Neuronal stem cell (in vitro differentiated cells): ENCODE measurements around the gene CCDC157.

Experiments used
- DNase-seq: peaks from one replicate; pipeline ENCODE4 v3.0.0-alpha.2; 2013; ENCODE audit warnings: low spot score
- H2AFZ ChIP-seq: one replicate; pipeline ENCODE4 v1.6.1; 2013; ENCODE audit warnings: mild to moderate bottlenecking, low read length, inconsistent platforms
- H2AK5ac ChIP-seq: 2 replicates; pipeline ENCODE4 v1.6.1; 2013; ENCODE audit warnings: low read depth, mild to moderate bottlenecking, inconsistent platforms, low read length, moderate library complexity, mixed read lengths
- H2BK120ac ChIP-seq: 2 replicates; pipeline ENCODE4 v1.6.1; 2013; ENCODE audit warnings: low read depth, mild to moderate bottlenecking, inconsistent platforms, low read length, moderate library complexity, mixed read lengths
- H2BK12ac ChIP-seq: one replicate; pipeline ENCODE4 v1.6.1; 2013; ENCODE audit warnings: low read length, inconsistent platforms
- H2BK15ac ChIP-seq: 2 replicates; pipeline ENCODE4 v1.6.1; 2013; ENCODE audit warnings: mild to moderate bottlenecking, low read length, inconsistent platforms, mixed read lengths
- H2BK5ac ChIP-seq: one replicate; pipeline ENCODE4 v1.6.1; 2013; ENCODE audit warnings: inconsistent platforms, mild to moderate bottlenecking, low read length, moderate library complexity
- H3K14ac ChIP-seq: one replicate; pipeline ENCODE4 v1.6.1; 2013; ENCODE audit warnings: low read length, inconsistent platforms
- H3K18ac ChIP-seq: 2 replicates; pipeline ENCODE4 v1.6.1; 2013; ENCODE audit warnings: low read length, inconsistent platforms
- H3K23ac ChIP-seq: 2 replicates; pipeline ENCODE4 v1.6.1; 2013; ENCODE audit warnings: low read depth, mild to moderate bottlenecking, mixed read lengths, low read length, inconsistent platforms; ENCODE audit not compliant: poor library complexity
- H3K27ac ChIP-seq: replicated peaks from 3 replicates; pipeline ENCODE4 v1.5.1; 2013; ENCODE audit warnings: low read length, inconsistent platforms
- H3K27me3 ChIP-seq, 3 experiments: 2 replicates each; pipeline ENCODE4 v1.6.1; 2013; ENCODE audit warnings: low read length in 3 of 3, mild to moderate bottlenecking in 2 of 3, inconsistent platforms in 1 of 3, low read depth in 1 of 3, mixed read lengths in 1 of 3, moderate library complexity in 1 of 3; ENCODE audit not compliant: control insufficient read depth in 3 of 3, insufficient read depth in 3 of 3
- H3K36me3 ChIP-seq, 2 donors: replicated peaks in 1 of 2; 2 replicates each; pipeline ENCODE4 v1.6.1; 2013; ENCODE audit warnings: low read length in 2 of 2; ENCODE audit not compliant: control insufficient read depth in 2 of 2, insufficient read depth in 2 of 2
- H3K4ac ChIP-seq: 2 replicates; pipeline ENCODE4 v1.6.1; 2013; ENCODE audit warnings: inconsistent platforms, mild to moderate bottlenecking, low read length, moderate library complexity
- H3K4me1 ChIP-seq, 2 donors: 1 replicate in 1 of 2; 2 replicates in 1 of 2; pipeline ENCODE4 v1.6.1; 2013; ENCODE audit warnings: low read length in 2 of 2, low read depth in 1 of 2; ENCODE audit not compliant: control insufficient read depth in 2 of 2, insufficient read depth in 1 of 2
- H3K4me2 ChIP-seq: one replicate; pipeline ENCODE4 v1.6.1; 2013; ENCODE audit warnings: mild to moderate bottlenecking, low read length, inconsistent platforms; ENCODE audit not compliant: insufficient read depth, poor library complexity, severe bottlenecking
- H3K4me3 ChIP-seq, 2 donors: 2 replicates each; pipeline ENCODE4 v1.5.1; 2013; ENCODE audit warnings: low read length in 2 of 2, mild to moderate bottlenecking in 2 of 2, inconsistent platforms in 1 of 2, moderate library complexity in 1 of 2
- H3K79me1 ChIP-seq: one replicate; pipeline ENCODE4 v1.6.1; 2013; ENCODE audit warnings: low read depth, mild to moderate bottlenecking, inconsistent platforms, low read length, moderate library complexity
- H3K9ac ChIP-seq: one replicate; pipeline ENCODE4 v1.6.1; 2013; ENCODE audit warnings: mild to moderate bottlenecking, low read depth, low read length, inconsistent platforms; ENCODE audit not compliant: poor library complexity
- H3K9me3 ChIP-seq, 2 donors: replicated peaks in 1 of 2; 2 replicates each; pipeline versions ENCODE3 to v1.6.1; 2013; ENCODE audit warnings: low read length in 2 of 2, mild to moderate bottlenecking in 2 of 2, inconsistent platforms in 1 of 2, low read depth in 1 of 2, mixed read lengths in 1 of 2, moderate library complexity in 1 of 2; ENCODE audit not compliant: control insufficient read depth in 2 of 2, insufficient read depth in 1 of 2
- H4K8ac ChIP-seq: one replicate; pipeline ENCODE4 v1.6.1; 2013; ENCODE audit warnings: low read depth, mild to moderate bottlenecking, inconsistent platforms, low read length, moderate library complexity
- H4K91ac ChIP-seq: one replicate; pipeline ENCODE4 v1.6.1; 2013; ENCODE audit warnings: low read length, low read depth, mild to moderate bottlenecking, inconsistent platforms; ENCODE audit not compliant: poor library complexity
- WGBS, 2 donors: extraction: QIAGEN DNeasy Blood & Tissue Kit; methylation state at CpG; one replicate each; pipeline ENCODE4 v1.1.7; 2013; ENCODE audit warnings: missing lambda C conversion rate in 2 of 2, mixed read lengths in 1 of 2; ENCODE audit not compliant: insufficient read length in 2 of 2, insufficient replicate concordance in 1 of 2; ENCODE audit errors: extremely low coverage in 2 of 2; 5-methylcytosine and 5-hydroxymethylcytosine counted together

The CCDC157 gene

DNA sequence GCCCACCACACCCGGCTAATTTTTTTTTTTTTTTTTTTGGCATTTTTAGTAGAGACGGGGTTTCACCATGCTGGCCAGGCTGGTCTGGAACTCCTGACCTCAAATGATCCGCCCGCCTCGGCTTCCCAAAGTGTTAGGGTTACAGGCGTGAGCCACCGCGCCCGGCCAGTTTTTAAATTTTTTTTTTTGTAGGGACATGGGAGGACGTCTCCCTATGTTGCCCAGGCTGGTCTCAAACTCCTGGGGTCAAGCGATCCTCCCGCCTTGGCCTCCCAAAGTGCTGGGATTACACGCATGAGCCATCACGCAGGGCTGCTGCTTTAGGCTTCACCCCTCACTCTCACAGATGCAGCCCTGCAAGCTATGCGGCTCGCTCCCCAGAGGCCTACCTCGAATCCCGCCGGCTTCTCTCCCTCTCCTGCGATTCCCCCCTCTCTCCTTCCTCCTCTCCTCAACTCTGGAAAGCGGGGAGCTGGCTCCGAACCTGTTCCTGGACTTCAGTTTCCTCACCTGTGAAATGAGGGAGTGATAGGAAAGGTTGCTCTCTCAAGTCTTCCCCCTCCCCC is 926 bp downstream of the CCDC157 start:
- no CpG with 5 or more reads among the region's 22 CpGs for WGBS, 2 donors
- H3K27ac ChIP-seq: no peak overlapping the region
- H2AK5ac ChIP-seq: no peak overlapping the region
- no peaks in the 10 kb centered on the region for H3K27me3 ChIP-seq
- H3K9ac ChIP-seq: peak overlapping the region; percentile 64
- peak overlapping the region; percentile 100 for H2AFZ ChIP-seq
- no peak for DNase-seq
- peak overlapping the region; percentile 2 to 75 for H3K4me3 ChIP-seq
- H3K23ac ChIP-seq: no peak overlapping the region
- peaks cover 9% of the 10 kb centered on the region for H3K79me1 ChIP-seq
- peaks cover 11 to 20% of the 10 kb centered on the region in 2 donors for H3K36me3 ChIP-seq
- H2BK120ac ChIP-seq: no peak overlapping the region
- peaks cover 6 to 11% of the 10 kb centered on the region in 2 donors for H3K4me1 ChIP-seq
- no peak overlapping the region for H3K4ac ChIP-seq
- H2BK5ac ChIP-seq: no peak overlapping the region
- no peak overlapping the region for H4K91ac ChIP-seq
- H3K4me2 ChIP-seq: peak overlapping the region; percentile 87
- no peaks in the 10 kb centered on the region for H3K9me3 ChIP-seq
- no peak overlapping the region for H3K18ac ChIP-seq
- H2BK12ac ChIP-seq: no peak overlapping the region
- no peak overlapping the region for H2BK15ac ChIP-seq
- H3K14ac ChIP-seq: no peak overlapping the region
- peak overlapping the region; percentile 29 for H4K8ac ChIP-seq

DNA sequence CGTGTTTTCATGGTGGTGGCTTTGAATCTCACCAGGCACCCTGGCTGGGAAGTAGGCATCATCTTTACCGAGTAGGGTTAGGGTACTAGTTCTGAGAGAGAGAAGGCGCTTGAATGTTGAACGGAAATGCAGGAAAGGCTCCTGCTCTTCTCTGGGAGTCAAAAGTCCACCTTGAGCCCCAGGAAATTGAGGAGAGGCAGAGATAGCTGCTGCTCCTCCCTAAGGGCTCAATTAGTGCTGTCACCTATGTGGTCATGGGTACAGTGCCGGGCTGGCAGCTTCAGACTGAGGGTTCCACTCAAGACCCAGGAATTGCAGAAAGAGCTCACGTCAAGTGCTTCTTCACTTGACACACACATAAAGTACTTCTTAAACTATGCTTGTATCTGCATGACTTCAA is 1.7 kb downstream of the CCDC157 start:
- Histone ChIP-seq H2BK15ac (no peak overlapping the region), H3K27ac (no peak overlapping the region), H3K79me1 (peaks cover 9% of the 10 kb centered on the region), H2BK12ac (no peak overlapping the region), H3K14ac (no peak overlapping the region), H3K9me3 (no peaks in the 10 kb centered on the region), H3K9ac (no peak overlapping the region), H2BK5ac (no peak overlapping the region), H3K4me2 (no peak overlapping the region), H2AK5ac (no peak overlapping the region), H3K4me3 (no peak overlapping the region), H4K8ac (no peak overlapping the region), H3K18ac (no peak overlapping the region), H4K91ac (no peak overlapping the region), H2AFZ (no peak overlapping the region), H2BK120ac (no peak overlapping the region), H3K36me3 (peaks cover 8 to 15% of the 10 kb centered on the region in 2 donors), H3K23ac (no peak overlapping the region), H3K4ac (no peak overlapping the region), H3K27me3 (no peaks in the 10 kb centered on the region), H3K4me1 (peaks cover 6 to 14% of the 10 kb centered on the region in 2 donors)
- no peak for DNase-seq
- no CpG with 5 or more reads among the region's 6 CpGs for WGBS, 2 donors

DNA sequence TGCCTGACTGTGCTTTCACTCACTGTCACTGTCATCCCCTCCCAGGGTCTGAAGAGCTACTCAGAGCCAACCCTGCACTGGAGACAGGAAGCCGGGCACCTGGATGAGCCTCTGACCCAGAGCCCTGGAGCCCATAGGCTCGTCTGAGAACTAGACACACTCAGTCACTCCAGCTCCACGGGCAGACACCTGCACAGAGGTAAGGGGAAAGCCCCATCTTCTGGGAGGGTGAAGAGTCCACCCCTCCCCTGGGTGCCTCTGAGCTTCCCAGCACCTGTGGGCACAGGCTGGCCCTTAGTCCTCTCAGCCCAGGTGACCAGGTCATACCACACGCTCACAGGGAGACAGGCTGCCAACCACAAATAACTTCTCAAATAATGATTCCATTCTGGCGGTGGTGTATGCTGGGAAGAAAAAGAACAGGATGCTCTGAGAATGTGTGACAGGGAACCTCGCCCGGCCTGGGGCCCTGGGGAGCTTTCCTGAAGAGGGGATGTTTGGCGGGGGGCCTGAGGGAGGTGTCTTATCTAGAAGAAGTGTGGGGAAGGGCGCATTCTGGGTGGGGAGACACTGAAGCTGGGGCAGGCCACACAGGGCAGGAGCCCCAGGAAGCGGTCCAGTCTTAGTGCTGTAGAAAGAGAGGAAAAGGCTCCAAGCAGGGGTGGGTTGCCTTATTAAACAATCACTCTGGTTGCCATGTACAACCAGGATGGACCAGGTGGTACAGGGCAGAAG is 5.3 kb downstream of the CCDC157 start:
- no peak overlapping the region for H4K8ac ChIP-seq
- H3K4ac ChIP-seq: no peak overlapping the region
- H2AFZ ChIP-seq: no peak overlapping the region
- WGBS, 2 donors: no CpG with 5 or more reads among the region's 10 CpGs
- H4K91ac ChIP-seq: no peak overlapping the region
- no peak overlapping the region for H3K18ac ChIP-seq
- H2BK5ac ChIP-seq: no peak overlapping the region
- no peak overlapping the region for H2BK12ac ChIP-seq
- no peak overlapping the region for H2AK5ac ChIP-seq
- H2BK120ac ChIP-seq: no peak overlapping the region
- DNase-seq: no peak
- H3K14ac ChIP-seq: no peak overlapping the region
- no peak overlapping the region for H3K4me2 ChIP-seq
- H3K4me3 ChIP-seq: no peak overlapping the region
- peaks cover 0 to 5% of the 10 kb centered on the region in 2 donors for H3K4me1 ChIP-seq
- H3K23ac ChIP-seq: no peak overlapping the region
- H3K79me1 ChIP-seq: no peaks in the 10 kb centered on the region
- H2BK15ac ChIP-seq: no peak overlapping the region
- H3K27me3 ChIP-seq: no peaks in the 10 kb centered on the region
- H3K27ac ChIP-seq: no peak overlapping the region
- H3K36me3 ChIP-seq: peaks cover 0 to 7% of the 10 kb centered on the region in 2 donors
- H3K9ac ChIP-seq: no peak overlapping the region
- H3K9me3 ChIP-seq: no peaks in the 10 kb centered on the region

DNA sequence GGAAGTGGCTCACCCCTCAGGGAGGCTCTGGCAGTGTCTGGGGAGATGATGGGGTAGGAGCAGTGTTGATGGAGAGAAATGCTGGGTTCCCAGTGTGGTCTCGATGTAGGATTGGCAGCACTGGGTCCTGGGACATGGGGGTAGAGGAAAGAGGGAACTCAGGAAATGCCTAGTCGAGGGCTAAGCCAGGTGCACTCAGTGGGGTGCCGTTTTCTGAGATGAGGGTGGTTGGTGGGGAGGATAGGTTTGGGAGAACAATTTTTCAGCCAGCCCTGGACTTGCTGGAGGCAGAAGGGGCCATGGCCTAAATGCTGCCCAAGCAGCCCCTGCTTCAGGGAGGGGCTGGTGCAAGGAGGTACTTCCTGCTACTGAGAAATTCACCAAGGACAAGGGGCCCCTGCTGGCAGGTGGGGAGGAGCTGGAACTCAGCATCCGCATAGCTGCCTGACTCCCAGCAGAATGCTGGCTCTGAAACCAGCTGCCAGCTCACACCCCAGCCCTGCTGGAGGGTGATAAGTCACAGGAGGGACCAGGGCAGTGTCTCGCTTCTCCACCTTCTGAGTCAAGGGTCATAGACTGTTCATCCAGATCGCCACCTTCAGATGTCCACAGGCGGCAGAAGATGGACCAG is 6.0 kb downstream of the CCDC157 start:
- Histone ChIP-seq H2BK15ac (no peak overlapping the region), H3K23ac (no peak overlapping the region), H3K9ac (no peak overlapping the region), H3K27me3 (no peaks in the 10 kb centered on the region), H3K79me1 (no peaks in the 10 kb centered on the region), H3K14ac (no peak overlapping the region), H2BK12ac (no peak overlapping the region), H3K18ac (no peak overlapping the region), H3K36me3 (peaks cover 0 to 7% of the 10 kb centered on the region in 2 donors), H4K91ac (no peak overlapping the region), H3K4ac (no peak overlapping the region), H4K8ac (no peak overlapping the region), H3K27ac (no peak overlapping the region), H3K4me2 (no peak overlapping the region), H2AFZ (no peak overlapping the region), H3K9me3 (no peaks in the 10 kb centered on the region), H2BK5ac (no peak overlapping the region), H2BK120ac (no peak overlapping the region), H2AK5ac (no peak overlapping the region), H3K4me1 (peaks cover 0 to 5% of the 10 kb centered on the region in 2 donors), H3K4me3 (no peak overlapping the region)
- WGBS, 2 donors: no CpG with 5 or more reads among the region's 7 CpGs
- no peak for DNase-seq
